Left cardiac atrium (tissue), 4 donors: ENCODE data around the gene STXBP1. TPM values are rescaled to one million over a fixed set of nuclear protein-coding genes. Genes with fewer than 3 reads are reported as not detected.

Experiments
- ATAC-seq, 2 donors: fragments of 200-7000 bp; cut with Tn5 transposase; one replicate each; pipeline ENCODE4 v1.9.1; 2020; ENCODE audit warnings: mild to moderate bottlenecking in 2 of 2, moderate library complexity in 2 of 2
- DNase-seq: peaks from one replicate; pipeline ENCODE4 v3.0.0-alpha.2; 2020
- intact Hi-C, 2 donors: fragments of 100-400 bp; cut with DNase I; formaldehyde crosslinking; loops; one replicate each; pipeline versions ENCODE4 v1.14.1 to v1.15.1; 2022 to 2023
- total RNA-seq, 2 donors: library from RNA; stranded (reverse); fragmentation: NEBNext Ultra II Directional; extraction: Animal tissue kit (Norgen Biotek cat#: 25700); gene quantifications; one replicate each; pipeline ENCODE4 v1.2.1, GENCODE V29; 2021
- donor health status: DM: no; HTN: yes; CAD: no.
- donor health status: DM: no; HTN: yes; CAD: no; lungs with severe emphysema.
- donor health status: DM: yes; HTN: yes; CAD: no.
- donor health status: Dilated cardiomyopathy.

The STXBP1 gene
- total RNA-seq, 2 donors from 2014 or later = 40.4 to 41.5 TPM

DNA sequence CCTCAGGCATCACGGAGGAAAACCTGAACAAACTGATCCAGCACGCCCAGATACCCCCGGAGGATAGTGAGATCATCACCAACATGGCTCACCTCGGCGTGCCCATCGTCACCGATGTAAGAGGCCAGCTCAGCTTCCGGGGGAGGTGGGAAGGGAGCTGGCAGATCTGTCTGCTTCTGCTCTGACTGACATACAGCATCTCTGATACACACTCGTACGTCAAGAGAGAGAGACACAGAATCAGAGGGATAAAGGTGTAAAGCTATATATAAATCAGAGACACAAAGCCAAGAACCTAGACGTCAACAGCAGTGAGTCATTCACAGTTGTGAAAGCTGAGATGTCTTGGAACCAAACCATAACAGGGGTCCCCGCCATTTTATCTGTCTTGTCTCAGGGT lies 64.6 kb downstream of the STXBP1 start:
- ATAC-seq (peak in 1 of 2 donors; percentile 50), DNase-seq (no peak)
- intact Hi-C loops = no loop called here

DNA sequence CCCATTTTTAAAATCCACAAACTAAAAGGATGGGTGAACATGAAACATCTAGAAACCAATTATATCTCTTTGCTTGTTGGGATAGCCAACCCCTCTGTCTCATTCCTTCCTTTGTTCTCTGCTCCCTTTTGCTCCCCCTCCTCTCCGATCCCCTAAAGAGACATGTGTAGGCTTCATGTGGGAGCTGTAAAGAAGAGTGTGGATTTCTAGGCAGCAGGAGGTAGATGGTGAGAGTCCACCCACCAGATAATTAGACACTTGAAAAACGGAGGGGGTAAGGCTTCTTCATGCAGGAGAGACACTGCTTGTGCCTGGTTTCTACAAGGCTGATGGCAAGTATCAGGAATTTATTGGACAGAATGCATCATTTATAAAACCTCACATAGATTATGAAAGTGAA lies 67.4 kb downstream of the STXBP1 start:
- intact Hi-C loops = no loop called here
- ATAC-seq (no peak), DNase-seq (no peak)

DNA sequence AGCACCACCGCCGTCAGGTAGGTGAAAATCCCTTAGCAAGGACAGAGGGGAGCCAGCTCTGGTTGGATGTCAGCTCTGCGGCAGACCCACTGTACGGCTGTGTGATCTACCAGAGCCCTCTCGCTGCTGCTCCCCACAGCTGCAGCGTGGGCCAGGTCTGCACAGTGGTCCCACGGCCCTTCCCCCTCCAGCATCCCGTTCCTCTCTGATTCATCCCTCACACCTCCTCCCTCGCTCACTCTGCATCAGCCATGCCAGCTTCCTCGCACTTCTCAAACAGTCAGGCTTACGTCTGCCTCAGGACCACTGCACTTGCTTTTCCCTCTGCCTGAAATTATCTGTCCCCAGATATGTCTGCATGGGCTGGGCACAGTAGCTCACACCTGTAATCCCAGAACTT lies 68.1 kb downstream of the STXBP1 start:
- ATAC-seq (no peak), DNase-seq (no peak)
- intact Hi-C loops = no loop called here

GRCh38 chr9:127680846-127681245 lies 68.8 kb downstream of the STXBP1 start:
- intact Hi-C loops = no loop called here
- no peak for ATAC-seq
- no peak for DNase-seq

DNA sequence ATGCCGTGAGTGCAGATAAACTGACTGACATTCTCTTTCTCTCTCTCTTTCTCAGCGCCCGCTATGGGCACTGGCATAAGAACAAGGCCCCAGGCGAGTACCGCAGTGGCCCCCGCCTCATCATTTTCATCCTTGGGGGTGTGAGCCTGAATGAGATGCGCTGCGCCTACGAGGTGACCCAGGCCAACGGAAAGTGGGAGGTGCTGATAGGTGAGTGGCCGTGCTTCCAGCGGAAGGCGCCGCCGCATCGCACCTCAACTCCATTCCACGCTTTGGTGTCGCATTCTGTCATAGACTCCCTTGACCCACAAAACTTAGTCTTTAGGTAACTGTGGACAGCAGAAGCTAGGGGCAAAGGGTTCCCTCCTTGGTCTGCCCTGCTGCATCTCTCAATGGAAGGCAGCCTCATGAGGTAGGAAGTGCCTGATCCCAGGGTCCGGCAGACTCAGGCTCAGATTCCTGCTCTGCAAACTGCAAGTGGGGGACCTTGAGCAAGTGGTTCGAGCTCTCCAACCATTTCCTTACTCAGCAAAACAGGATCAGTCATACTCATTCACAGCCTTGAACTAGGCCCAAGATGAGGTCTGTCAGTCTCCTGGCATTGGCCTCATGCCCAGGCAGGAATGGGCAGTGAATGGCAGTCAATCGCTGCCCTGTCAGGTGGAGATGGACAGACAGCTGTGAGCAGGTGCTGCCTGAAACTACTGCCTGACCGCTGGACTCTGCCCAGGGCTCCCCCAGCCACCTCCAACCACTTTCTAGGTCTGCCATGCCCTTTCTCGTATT lies 70.5 kb downstream of the STXBP1 start:
- ATAC-seq (no peak), DNase-seq (no peak)
- intact Hi-C loops = no loop called here

GRCh38 chr9:127683723-127684122 lies 71.6 kb downstream of the STXBP1 start:
- intact Hi-C loops = no loop called here
- DNase-seq = no peak
- ATAC-seq = no peak

DNA sequence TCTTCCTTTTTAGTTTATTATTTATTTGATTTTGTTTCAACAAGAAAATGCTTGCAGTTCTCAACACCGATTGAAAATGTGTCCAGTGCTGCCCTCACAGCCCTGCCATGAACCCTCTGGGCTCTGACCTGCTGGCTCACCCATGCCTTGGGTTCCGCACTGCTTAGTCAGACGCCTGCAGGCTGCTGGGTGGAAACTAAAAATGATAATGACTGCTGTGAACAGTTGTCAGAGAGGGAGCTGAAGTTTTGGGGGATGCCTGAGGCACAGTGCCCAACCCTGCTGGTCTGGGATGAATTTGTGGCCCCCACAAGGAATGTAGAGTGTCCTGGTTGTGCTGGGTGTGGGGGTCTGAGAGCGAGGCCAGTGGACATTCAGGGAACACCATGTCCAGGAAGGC lies 72.5 kb downstream of the STXBP1 start:
- ATAC-seq = no peak
- intact Hi-C loops = no loop called here
- DNase-seq = no peak

DNA sequence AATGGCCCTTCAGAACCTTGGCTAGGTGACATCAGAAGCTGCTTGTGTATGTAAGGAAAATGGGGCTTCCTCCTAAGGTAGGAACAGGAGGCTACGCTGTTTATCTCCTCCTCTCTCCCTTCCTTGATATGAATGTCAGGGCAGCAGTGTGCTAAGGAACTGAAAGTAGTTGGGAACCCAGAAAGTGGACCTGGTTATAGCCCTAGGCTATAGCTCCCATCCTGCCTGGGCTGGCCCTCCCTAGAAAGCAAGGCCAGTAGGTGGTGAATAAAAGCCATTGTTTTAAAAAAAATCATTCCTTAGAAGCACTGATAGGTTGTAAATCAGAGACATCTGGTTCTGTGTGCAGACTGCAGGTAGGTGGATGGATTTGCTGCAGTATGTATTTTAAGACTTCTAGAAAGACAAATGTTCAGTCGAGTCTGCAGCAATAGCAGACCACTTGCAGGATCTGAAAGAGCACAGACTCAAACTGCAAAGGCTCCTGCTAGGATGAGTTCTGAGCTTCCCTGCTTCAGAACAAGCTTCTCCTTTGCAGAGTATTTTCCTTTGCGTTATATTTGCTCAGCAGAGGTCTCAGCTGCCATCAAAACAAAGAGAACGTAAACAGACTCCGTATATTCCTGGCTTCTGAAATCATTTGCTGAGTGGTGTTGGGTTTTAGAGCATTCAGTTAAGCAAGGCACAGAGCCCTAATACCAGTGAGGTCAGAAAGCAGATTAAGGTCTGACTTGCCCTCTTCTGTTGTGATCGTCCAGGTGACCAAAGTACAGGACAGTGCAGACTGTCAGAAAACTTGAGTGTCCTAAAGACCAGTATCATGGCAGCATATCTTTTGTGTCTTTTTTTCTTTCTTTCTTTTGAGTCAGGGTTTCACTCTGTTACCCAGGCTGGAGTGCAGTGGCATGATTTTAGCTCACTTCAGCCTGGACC lies 74.7 kb downstream of the STXBP1 start:
- no peak for ATAC-seq
- intact Hi-C loops = no loop called here
- DNase-seq = no peak

GRCh38 chr9:127689329-127690000 lies 77.4 kb downstream of the STXBP1 start:
- no peak for ATAC-seq
- DNase-seq = no peak
- intact Hi-C loops = no loop called here

GRCh38 chr9:127690735-127691134 lies 78.7 kb downstream of the STXBP1 start:
- ATAC-seq = no peak
- no peak for DNase-seq
- intact Hi-C loops = no loop called here

GRCh38 chr9:127692071-127692470 lies 80.0 kb downstream of the STXBP1 start:
- intact Hi-C loops = no loop called here
- no peak for ATAC-seq
- DNase-seq = no peak

GRCh38 chr9:127693143-127693542 lies 81.1 kb downstream of the STXBP1 start:
- DNase-seq = no peak
- ATAC-seq = no peak
- intact Hi-C loops = no loop called here

DNA sequence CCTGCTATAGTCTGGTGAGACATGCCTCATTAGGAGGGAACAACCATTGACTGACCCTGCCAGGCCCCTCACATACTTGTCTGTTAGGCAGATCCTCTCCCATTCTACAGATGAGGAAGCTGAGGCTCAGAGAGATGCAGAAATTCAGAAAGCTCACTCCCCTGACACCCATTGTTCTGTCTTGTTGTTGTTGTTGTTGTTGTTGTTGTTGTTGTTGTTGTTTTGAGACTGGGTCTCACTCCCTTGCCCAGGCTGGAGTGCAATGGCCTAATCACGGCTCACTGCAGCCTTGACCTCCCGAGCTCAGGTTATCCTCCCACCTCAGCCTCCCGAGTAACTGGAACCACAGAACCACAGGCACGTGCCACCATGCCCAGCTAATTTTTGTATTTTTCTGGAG lies 81.6 kb downstream of the STXBP1 start:
- DNase-seq = no peak
- ATAC-seq = no peak
- intact Hi-C loops = no loop called here

DNA sequence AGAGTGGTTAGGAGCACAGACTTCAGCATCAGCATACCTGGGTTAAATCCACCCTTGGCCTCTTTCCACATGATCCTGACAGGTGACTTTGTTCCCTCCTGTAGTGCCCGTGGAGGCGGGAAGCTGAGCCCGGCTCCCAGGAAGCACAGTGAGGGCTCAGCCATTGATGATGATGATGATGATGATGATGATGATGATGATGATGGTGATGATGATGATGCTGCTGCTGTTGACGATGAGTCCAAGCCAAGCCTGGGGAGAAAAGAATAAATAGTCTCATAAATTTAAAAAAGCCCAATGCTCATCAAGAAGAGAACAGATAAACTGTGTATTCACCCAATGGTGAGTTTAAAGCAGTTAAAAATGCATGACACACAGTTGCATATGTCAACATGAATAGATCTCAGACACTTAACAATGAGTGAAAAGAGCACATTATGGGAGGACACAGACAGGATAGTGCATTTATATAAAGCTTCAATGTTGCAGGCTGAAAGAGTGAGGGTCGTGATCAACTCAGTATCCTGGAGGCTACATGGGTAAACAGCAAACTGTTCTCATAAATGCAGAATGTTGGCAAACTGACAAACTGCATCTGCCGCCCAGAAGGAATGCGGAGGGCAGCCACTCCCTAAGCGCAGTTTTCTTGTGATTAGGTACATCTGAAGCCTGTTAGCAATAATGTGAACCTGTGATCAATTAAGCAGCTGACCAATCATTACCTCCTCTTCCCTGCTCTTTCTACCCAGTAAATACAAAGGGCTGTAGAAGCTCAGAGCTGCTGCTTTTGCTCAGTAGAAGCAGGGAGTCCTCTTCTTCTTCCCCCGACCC lies 83.0 kb downstream of the STXBP1 start:
- ATAC-seq (no peak), DNase-seq (no peak)
- intact Hi-C loops = no loop called here

- no peak for ATAC-seq
- no peak for DNase-seq
- intact Hi-C loops = no loop called here
Observed at GRCh38 chr9:127697575-127697974, 85.5 kb downstream of the STXBP1 start.

DNA sequence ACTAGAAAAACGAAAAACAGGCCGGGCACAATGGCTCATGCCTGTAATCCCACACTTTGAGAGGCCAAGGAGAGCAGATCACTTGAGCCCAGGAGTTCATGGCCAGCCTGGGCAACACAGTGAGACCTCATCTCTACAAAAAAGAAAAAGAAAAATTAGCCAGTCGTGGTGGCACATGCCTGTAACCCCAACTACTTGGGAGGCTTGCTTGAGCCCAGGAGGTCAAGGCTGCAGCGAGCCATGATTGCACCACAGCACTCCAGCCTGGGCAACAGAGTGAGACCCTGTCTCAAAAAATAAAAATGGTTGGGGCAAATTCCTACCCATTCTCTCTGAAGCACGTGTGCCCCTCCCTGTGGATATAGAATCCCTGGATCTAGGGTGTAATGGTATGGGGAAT lies 86.3 kb downstream of the STXBP1 start:
- intact Hi-C loops = no loop called here

GRCh38 chr9:127698985-127699670 lies 87.1 kb downstream of the STXBP1 start:
- DNase-seq (peak; percentile 98), ATAC-seq (peak; percentile 99)
- intact Hi-C loops = no loop called here

More for the DNA sequence above, 86.3 kb downstream of the STXBP1 start:
- ATAC-seq (no peak), DNase-seq (no peak)

- no peak for ATAC-seq
- intact Hi-C loops = no loop called here
- DNase-seq = no peak
Observed at GRCh38 chr9:127700140-127700539, 88.1 kb downstream of the STXBP1 start.
